Left colon (tissue), 2 donors: Measurements from ENCODE around the gene GRAMD2B. TPM values are rescaled to one million over a fixed set of nuclear protein-coding genes. Genes with fewer than 3 reads are reported as not detected.
"Not testable (repeated sequence)": the region's sequence is repeated elsewhere in the genome, so short reads cannot be mapped to it uniquely, and the experiment has no call there.

Experiments used
- ATAC-seq: fragments of 200-7000 bp; cut with Tn5 transposase; one replicate; pipeline ENCODE4 v1.9.1; 2020; ENCODE audit warnings: mild to moderate bottlenecking, moderate library complexity
- DNase-seq, 2 donors: peaks; one replicate each; pipeline ENCODE4 v3.0.0-alpha.2; 2020
- intact Hi-C, 2 donors: fragments of 100-400 bp; cut with DNase I in 1 of 2; cut with micrococcal nuclease in 1 of 2; formaldehyde crosslinking; loops; one replicate each; pipeline versions ENCODE4 v1.11.2 to v1.14.0; 2022; cut with DNase I, micrococcal nuclease
- long read RNA-seq: library from polyadenylated mRNA; unstranded; transcript quantifications from one replicate; pipeline ENCODE4 v2.0.0, GENCODE V29; 2021
- total RNA-seq, 2 donors: library from RNA; stranded (reverse); fragmentation: NEBNext Ultra II Directional; extraction: Animal tissue kit (Norgen Biotek cat#: 25700); gene quantifications; one replicate each; pipeline ENCODE4 v1.2.1, GENCODE V29; 2021
- donor health status: DM: no; HTN: no; CAD: no.
- donor health status: DM: yes; HTN: yes; CAD: no.

The GRAMD2B gene, protein sequence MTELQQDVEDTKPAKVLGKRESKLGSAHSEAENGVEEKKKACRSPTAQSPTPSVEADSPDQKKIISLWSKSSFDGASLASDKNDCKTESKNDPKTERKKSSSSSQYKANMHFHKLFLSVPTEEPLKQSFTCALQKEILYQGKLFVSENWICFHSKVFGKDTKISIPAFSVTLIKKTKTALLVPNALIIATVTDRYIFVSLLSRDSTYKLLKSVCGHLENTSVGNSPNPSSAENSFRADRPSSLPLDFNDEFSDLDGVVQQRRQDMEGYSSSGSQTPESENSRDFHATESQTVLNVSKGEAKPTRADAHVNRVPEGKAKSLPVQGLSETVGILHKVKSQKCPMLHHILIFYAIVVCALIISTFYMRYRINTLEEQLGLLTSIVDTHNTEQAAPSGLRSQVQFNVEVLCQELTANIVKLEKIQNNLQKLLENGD
- 10 to 100 TPM; 49.8 to 52.2 TPM for total RNA-seq
- long read RNA-seq, transcript GRAMD2B-201 (14 exons, 3,175 nt): major isoform, 9 of 64 reads
- long read RNA-seq, partial matches to known transcripts: 11 of 64 reads
- long read RNA-seq, other reads (novel, unspliced or antisense): 44 of 64 reads

DNA sequence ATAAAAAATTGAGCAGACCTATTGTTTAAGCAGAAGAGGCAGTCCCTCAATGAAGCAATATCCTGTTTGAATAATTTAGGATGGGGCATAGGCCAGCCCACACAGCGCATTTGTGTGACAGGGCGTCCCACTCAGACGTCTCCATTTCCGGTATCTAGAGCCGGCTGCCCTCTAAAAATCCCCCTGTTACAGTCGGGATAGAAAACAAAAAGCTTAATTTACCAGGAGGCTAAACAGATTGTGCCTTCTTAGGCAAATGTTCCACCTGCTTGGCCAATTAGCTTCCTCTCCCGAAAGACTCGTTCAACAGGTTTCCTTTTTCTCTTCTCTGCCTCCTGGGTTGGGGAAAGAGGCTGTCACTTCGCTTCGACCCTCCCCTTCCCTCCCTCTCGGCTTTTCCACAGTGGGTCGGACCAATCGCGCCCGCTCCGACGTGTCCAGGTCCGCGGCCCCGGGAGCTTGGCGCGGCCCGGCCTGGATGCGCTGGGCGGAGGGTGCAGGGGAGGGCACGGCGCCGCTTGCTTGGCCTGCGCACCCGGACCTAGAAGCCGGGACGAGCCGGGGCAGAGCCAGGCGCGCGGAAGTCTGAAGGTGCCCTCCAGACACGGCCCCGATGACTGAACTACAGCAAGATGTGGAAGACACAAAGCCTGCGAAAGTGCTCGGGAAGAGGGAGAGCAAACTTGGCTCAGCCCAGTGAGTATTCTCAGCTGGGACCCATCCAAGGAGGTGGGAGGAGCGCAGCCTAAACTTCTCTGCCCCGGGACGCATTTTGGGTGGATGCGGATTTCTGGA, at the start of gene GRAMD2B:
Gene GRAMD2B (plus strand): TSS at position 416 of the 795 bp plus-strand sequence. CDS start 198 bp downstream, at position 614.
- intact Hi-C loops: loop anchor here in 1 of 2 donors (5.0 kb wide), 1 partner anchor 51 kb away; no protein-coding TSS in a partner anchor
- DNase-seq (peak; percentile 83 to 88), ATAC-seq (peak; percentile 97)

DNA sequence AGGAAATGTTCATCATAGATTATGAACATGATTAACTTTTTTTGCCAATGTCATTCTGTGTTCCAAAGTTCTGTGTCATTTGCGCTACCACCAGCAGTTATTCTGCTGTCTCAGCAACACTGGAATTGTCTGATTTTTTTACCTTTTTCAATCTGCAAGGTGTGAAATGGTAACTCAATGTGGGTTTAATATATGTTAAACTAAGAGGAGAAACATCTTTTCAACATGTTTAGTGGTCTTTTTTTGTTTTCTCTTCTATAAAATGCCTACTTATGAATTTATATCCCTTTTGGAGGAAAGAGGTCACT, 49.1 kb upstream of the GRAMD2B start:
- intact Hi-C loops: loop anchor here in 1 of 2 donors (5.0 kb wide), 1 partner anchor 48 kb away; the partner anchor contains the start of gene GRAMD2B
- DNase-seq (no peak), ATAC-seq (no peak)

DNA sequence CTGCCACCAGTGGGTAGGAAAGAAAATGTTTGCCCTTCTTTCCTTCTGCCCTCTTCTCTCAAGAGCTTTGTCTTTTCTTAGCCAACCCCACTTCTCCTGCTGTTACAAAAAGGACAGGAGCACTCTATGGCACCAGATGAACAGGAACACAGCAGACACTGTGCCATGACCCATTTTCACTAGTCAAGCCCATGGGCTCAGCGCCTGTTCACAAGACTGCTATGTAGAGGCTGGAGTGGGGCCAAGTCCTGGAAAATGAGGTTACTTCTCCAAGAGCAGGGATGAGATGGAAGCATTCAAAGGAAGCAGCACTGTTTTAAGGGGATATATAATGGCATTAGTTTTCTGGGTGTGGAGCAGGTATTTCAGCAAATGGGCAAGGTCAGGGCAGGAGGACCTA, 46.8 kb upstream of the GRAMD2B start:
- DNase-seq (no peak), ATAC-seq (no peak)
- intact Hi-C loops: no loop called here

DNA sequence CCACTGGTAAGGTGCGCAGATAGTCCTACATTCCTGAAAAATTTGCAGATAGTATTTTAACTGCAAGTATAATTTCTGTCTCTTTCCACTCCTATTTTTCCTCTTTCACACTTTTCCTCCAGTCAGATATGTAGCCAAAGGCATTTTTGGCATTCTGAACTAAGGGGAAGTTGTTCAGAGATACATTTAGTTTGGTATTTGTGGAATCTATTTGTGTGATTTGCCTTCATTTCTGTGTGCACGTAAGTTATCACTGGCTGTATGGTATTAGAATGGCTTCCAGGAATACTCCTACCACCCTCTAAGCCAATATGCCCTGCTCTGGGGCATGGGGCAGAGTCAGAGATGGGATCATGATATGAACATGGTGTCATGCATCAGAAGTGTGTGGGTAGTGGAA, 45.8 kb upstream of the GRAMD2B start:
- intact Hi-C loops: no loop called here
- ATAC-seq: no peak
- DNase-seq: no peak

DNA sequence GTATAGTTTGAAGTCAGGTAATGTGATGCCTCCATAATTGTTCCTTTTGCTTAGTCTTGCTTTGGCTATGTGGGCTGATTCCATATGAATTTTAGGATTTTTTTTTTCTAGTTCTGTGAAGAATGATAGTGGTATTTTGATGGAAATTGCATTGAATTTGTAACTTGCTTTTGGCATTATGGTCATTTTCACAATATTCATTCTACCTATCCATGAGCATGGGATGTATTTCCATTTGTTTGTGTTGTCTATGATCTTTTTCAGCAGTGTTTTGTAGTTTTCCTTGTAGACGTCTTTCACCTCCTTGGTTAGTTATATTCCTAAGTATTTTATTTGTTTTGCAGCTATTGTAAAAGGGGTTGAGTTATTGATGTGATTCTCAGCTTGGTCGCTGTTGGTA, 42.9 kb upstream of the GRAMD2B start:
- ATAC-seq, intact Hi-C loops, DNase-seq: not testable (repeated sequence)

DNA sequence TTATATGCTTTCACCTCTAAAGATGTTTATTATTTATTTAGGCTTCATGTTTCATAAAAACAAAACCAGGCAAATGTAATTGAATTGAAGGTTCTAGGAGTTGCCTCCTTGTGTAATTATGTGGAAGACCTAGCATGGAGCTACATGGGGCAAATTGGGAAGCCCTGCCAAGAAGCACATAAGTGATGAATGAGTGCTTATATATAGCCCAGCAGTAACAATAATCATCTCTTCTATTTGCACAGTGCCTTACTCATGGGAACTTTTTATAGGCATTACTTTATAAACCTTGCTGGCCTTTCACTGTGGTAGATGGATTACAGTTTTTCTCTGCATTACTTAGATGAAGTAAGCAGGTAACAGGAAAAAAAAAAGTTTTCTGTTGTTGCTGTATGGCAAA, 40.0 kb upstream of the GRAMD2B start:
- peak; percentile 97 for ATAC-seq
- peak; percentile 41 to 53 for DNase-seq
- intact Hi-C loops: no loop called here

DNA sequence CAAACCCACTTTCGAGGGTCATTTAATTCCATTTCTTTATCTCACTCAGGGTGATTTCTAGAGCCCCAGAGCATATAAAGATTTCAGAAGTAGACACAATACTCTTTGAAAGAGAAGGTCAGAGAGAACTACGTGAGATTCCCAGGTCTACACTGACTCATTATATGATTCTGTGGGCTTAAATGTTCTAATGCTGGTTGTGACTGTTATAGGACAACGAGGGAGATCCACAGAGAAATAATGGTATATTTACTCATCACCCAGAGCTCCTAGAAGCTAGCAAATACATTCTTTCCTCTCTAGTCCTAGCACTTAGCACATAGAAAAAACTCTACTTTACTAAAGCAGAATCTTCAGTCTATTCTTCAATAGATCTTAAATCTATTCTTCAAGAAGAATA, 39.4 kb upstream of the GRAMD2B start:
- intact Hi-C loops: no loop called here
- ATAC-seq (peak; percentile 48), DNase-seq (no peak)

DNA sequence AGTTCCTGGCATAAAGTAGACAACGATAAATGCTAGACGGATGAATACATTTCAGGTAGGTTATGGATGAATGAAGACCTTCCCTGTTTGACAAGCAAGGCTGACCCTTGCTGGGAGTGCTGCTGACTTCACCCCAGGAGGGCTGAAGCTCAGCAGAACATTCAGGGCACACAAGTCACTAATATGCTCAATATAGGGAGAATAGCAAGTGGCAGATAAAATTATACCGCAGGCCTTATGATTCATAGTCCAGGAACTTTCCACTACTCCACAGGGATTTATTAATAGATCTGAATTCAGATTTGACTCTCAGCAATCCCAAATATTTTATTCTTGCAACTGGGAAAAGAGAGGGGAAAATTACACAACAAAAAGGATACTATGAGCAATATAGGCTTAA, 38.2 kb upstream of the GRAMD2B start:
- no peak for DNase-seq
- intact Hi-C loops: no loop called here
- ATAC-seq: no peak

DNA sequence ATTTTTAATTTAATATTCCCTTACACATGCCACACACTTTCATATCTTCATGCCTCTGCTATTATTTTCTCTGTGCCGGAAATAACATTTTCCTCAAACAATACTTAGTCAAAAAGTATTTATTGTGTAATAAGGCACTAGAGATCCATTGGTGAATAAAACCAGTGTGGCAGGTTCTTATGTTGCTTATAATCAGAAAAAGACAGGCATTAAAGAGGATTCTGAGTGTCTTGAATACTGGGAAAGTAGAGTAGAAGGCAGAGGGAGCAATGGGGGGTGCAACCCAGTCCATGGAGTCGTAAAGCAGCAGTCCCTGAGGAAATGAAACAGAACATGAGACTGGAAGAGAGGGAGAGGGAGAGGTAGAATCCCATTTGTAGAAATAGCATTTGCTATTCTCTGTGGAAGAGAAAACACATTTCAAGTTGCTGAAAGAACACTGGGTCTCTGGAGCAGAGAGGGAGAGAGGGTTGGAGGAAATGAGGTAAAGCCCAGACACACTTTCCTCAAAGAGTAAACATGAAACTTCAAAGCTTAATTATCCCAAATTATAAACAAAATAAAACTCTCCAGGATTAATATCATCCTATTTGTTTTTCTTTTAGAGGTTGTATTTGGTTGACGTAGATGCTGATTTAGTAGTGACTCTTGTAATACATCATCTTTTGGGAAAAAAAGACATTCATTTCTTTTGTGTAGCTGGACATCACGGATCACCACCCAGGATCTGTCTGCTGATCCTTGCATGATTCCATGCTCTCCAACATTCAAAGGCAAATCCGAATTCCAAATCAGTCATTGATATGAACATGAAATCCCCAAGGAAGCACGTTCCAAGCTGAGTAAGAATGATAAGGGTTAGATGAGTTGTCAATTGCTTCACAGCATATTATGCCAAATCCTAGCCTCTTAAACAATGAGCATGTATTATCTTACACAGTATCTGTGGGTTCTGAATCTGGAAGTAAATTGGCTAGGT, 37.4 kb upstream of the GRAMD2B start:
- DNase-seq (no peak), ATAC-seq (no peak)
- intact Hi-C loops: no loop called here

DNA sequence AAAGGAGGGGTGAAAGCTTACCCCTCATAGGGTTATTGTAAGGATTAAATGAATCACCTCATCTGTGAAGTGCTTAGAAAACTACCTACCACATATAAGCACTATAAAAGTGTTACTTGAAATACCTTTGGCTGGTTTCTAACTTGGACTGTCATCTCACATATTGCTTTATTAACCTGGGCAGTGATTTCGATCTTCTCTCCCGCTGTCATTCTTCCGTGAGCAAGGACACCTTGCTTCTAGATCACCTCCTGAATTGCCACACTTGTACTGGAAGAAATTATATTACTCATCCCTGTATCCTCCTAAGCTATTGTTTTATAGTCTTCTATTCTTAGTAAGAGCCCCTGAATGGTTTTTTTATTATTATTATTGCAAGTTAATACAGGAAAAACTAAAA, 34.0 kb upstream of the GRAMD2B start:
- DNase-seq: peak in 1 of 2 donors; percentile 23
- peak; percentile 68 for ATAC-seq
- intact Hi-C loops: no loop called here

DNA sequence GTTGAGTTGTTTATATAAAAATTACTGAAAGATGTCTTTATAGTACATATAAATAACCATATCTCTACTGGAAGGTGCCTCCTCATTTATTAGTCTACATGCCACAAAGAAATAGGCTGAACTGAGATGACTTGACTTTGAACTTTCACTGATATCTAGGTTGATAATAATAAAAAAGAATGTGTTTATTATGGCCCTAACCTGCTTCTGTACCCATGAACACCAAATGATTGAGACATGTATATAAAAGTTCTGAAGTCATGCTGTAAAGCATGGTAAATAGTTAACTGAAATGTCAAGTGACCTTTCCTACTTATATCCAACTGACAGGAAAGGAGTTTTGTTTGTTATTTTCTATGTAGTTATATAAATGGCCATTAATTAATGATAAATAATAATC, 33.2 kb upstream of the GRAMD2B start:
- DNase-seq (no peak), ATAC-seq (peak; percentile 88)
- intact Hi-C loops: no loop called here

DNA sequence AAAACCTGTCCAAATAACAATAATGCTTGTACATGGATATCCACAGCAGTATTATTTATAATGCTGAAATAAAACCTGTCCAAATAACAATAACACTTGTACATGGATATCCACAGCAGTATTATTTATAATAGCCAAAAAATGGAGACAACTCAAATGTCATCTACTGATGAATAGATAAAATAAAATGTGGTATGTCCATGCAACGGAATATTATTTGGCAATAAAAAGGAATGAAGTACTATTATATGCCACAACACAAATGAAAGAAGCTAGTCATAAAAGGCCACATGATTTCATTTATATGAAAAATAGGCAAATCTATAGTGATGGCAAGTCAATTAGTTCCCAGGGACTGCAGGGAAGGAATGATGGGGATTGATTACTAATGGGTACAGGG, 31.8 kb upstream of the GRAMD2B start:
- DNase-seq (no peak), ATAC-seq (no peak)
- intact Hi-C loops: no loop called here

DNA sequence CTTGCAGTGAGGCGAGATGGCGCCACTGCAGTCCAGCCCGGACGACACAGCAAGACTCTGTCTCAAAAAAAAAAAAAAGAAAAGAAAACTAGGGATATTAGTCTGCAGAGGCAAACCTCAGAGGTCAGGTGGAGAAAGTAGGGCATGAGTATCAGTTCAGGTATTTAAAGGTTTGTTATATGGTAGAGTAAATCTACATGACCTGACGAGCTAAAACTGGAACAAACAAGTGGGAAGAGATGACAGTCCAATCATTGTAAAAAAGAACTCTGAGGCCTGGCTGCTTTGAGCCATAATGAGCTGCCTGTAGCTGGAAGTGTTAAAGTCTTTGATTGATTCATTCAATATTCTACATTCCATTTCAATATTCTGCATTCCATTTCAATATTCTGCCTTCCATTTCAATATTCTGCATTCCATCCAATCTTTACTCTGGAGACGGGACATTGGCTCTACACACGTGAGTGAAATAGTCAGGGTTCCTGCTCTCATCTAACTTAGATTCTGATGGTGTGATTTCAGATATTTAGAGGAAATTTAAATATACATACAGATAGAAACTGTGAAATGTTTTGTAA, 28.9 kb upstream of the GRAMD2B start:
- intact Hi-C loops: no loop called here
- DNase-seq (no peak), ATAC-seq (peak; percentile 37)

DNA sequence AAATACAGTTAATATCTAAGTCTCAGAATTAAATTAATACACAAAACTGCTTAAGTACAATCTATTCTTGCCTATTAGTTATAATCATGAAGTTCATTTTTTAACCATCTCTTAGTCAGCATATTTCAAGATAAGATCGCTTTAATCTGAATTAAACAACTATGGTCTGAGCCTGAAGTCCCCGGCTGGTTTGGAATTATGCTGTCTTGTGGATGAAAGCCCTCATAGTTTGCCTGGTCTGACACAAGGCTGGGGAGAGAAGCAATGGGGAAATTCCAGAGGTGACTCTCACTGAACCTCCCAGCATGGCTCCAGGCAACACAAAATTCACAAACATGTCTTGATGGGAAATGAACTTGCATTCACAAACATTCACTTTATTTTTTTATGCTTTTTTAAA, 28.0 kb upstream of the GRAMD2B start:
- DNase-seq: no peak
- no peak for ATAC-seq
- intact Hi-C loops: no loop called here

DNA sequence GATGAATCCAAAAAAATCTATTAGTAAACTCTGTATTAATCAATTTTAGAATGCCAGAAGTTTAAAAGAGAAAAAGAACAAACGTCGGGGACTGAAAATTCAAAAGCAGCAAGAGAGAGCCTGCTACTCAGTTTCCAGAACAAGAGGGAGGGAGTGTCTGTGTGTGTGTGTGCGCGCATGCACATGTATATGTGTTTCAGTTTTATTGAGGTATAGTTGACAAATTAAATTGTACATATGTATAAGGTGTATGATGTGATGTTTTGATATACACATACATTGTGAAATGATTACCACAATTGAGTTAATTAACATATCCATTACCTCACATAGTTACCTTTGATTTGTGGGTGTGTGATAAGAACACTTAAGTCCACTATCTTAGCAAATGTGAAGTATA, 27.6 kb upstream of the GRAMD2B start:
- no peak for DNase-seq
- intact Hi-C loops: no loop called here
- ATAC-seq: peak; percentile 20

DNA sequence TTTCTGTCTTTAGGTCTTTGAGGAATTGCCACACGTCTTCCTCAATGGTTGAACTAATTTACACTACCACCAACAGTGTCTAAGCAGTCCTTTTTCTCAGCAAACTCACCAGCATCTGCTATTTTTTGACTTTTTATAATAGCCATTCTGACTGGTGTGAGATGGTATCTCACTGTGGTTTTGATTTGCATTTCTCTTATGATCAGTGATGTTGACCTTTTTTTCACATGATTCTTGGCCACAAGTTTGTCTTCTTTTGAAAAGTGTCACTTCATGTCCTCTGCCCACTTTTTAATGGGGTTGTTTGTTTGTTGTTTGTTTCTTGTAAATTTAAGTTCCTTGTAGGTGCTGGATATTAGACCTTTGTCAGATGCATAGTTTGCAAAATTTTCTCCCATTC, 26.5 kb upstream of the GRAMD2B start:
- DNase-seq, intact Hi-C loops, ATAC-seq: not testable (repeated sequence)

DNA sequence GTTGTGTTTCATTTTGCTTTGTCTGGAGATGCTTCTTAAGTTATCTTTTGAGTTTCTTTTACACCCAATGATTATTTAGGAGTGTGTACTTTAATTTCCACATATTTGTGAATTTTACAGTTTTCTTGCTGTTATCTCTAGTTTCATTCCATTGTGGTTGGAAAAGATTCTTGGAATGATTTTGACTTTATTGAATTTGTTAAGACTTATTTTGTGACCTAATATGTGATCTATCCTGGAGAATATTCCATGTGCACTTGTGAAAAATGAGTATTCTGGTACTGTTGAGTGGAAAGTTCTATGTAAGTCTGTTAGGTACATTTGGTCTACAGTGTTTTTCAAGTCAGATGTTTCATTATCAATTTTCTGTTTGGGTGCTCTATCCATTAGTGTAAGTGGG, 24.4 kb upstream of the GRAMD2B start:
- intact Hi-C loops: no loop called here
- DNase-seq (no peak), ATAC-seq (no peak)

DNA sequence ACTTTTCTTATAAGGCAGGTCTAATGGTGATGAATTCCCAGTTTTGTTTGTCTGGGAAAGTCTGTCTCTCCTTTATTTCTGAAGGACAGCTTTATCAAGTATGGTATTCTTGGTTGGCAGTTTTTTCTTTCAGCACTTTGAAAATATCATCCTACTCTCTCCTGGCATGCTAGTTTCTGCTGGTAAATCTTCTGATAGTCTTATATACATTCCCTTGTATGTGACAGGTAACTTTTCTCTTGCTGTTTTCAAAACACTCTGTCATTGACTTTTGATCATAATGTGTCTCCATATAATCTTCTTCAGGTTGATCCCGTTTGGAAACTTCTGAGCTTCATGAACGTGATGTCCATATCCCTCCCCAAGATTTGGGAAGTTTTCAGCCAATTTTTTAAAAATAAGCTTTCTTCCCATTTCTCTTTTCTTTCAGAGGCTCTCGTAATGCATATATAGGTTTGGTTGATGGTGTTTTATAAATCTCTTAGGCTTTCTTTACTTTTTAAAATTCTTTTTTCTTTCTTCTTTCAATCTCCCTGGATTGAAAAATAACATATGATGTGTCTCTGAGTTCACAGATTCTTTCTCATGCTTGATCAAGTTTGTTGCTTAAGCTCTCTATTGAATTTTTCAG, 22.5 kb upstream of the GRAMD2B start:
- ATAC-seq (no peak), DNase-seq (no peak)
- intact Hi-C loops: no loop called here
